GM12878 (cell line): ENCODE results near the gene ZFYVE19.

ENCODE experiments used
- ATF7 ChIP-seq: fragments of 450-650 bp; IDR thresholded peaks from 2 replicates; pipeline ENCODE4 v1.6.1; 2016; ENCODE audit warnings: low read depth, mild to moderate bottlenecking
- BCL11A ChIP-seq: IDR thresholded peaks from 2 replicates; pipeline ENCODE4 v1.6.1; 2011; ENCODE audit warnings: low read depth, low read length
- POLR2A ChIP-seq: IDR thresholded peaks from 2 replicates; pipeline ENCODE4 v1.6.1; 2011; ENCODE audit warnings: low read depth, mild to moderate bottlenecking, low read length
- POLR2AphosphoS5 ChIP-seq: IDR thresholded peaks from 2 replicates; pipeline ENCODE4 v1.6.1; 2011; ENCODE audit warnings: mild to moderate bottlenecking, low read length, inconsistent platforms
- SMARCA5 ChIP-seq: fragments of 450-650 bp; IDR thresholded peaks from 2 replicates; pipeline ENCODE4 v1.6.1; 2017; ENCODE audit warnings: mild to moderate bottlenecking
- SUPT20H ChIP-seq: IDR thresholded peaks from 2 replicates; pipeline ENCODE4 v1.6.1; 2011; ENCODE audit warnings: low read depth, mild to moderate bottlenecking, low read length, moderate library complexity, borderline replicate concordance; ENCODE audit not compliant: control insufficient read depth
- ZNF217 ChIP-seq: fragments of 450-650 bp; IDR thresholded peaks from 2 replicates; pipeline ENCODE4 v1.6.1; 2017; ENCODE audit warnings: antibody characterized with exemption, mild to moderate bottlenecking
- TF ChIP-seq, protein P1 (sequence below), 3 experiments: IDR thresholded peaks in 2 of 3; conservative IDR thresholded peaks in 1 of 3; 2 replicates each; pipeline ENCODE4 v1.5.1; 2011; ENCODE audit warnings: low read depth in 3 of 3, low read length in 3 of 3, mild to moderate bottlenecking in 3 of 3, control low read depth in 2 of 3, moderate library complexity in 2 of 3, inconsistent platforms in 1 of 3, mixed read lengths in 1 of 3; ENCODE audit not compliant: control insufficient read depth in 2 of 3, insufficient read depth in 1 of 3; ENCODE audit errors: extremely low read depth in 1 of 3
- TF ChIP-seq, protein P2 (sequence below): IDR thresholded peaks from 2 replicates; pipeline ENCODE4 v1.6.1; 2012; ENCODE audit warnings: low read length, inconsistent platforms
- TF ChIP-seq, protein P3 (sequence below): fragments of 450-650 bp; formaldehyde crosslinking; IDR thresholded peaks from 2 replicates; pipeline ENCODE4 v1.4.0; 2020; ENCODE audit warnings: mild to moderate bottlenecking, moderate library complexity

DNA sequence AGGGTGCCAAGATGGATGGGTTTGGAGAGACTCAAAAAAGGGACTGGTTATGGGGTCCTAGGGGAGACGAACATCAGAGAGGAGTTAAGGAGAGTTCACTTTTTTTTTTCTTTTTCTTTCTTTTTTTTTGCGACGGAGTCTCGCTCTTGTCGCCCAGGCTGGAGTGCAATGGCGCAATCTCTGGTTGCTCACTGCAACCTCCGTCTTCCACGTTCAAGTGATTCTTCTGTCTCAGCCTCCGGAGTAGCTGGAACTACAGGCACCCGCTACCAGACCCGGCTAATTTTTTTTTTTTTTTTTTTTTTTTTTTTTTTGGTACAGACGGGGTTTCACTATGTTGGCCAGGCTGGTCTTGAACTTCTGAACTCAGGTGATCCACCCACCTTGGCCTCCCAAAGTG is 38.1 kb downstream of the ZFYVE19 start:
- no peak for TF ChIP-seq SUPT20H
- no peak for TF ChIP-seq SMARCA5
- TF ChIP-seq POLR2A, result no peak
- no peak for TF ChIP-seq POLR2AphosphoS5
- TF ChIP-seq, protein P1, sequence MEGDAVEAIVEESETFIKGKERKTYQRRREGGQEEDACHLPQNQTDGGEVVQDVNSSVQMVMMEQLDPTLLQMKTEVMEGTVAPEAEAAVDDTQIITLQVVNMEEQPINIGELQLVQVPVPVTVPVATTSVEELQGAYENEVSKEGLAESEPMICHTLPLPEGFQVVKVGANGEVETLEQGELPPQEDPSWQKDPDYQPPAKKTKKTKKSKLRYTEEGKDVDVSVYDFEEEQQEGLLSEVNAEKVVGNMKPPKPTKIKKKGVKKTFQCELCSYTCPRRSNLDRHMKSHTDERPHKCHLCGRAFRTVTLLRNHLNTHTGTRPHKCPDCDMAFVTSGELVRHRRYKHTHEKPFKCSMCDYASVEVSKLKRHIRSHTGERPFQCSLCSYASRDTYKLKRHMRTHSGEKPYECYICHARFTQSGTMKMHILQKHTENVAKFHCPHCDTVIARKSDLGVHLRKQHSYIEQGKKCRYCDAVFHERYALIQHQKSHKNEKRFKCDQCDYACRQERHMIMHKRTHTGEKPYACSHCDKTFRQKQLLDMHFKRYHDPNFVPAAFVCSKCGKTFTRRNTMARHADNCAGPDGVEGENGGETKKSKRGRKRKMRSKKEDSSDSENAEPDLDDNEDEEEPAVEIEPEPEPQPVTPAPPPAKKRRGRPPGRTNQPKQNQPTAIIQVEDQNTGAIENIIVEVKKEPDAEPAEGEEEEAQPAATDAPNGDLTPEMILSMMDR (IDR thresholded peaks at IDR 0.05 in 2 of 3, conservative IDR thresholded peaks at IDR 0.05 in 1 of 3; ENCODE audit: control insufficient read depth in 2 of 3, extremely low read depth in 1 of 3, insufficient read depth in 1 of 3, low read depth in 3 of 3, low read length in 3 of 3), result no peak
- TF ChIP-seq, protein P2, sequence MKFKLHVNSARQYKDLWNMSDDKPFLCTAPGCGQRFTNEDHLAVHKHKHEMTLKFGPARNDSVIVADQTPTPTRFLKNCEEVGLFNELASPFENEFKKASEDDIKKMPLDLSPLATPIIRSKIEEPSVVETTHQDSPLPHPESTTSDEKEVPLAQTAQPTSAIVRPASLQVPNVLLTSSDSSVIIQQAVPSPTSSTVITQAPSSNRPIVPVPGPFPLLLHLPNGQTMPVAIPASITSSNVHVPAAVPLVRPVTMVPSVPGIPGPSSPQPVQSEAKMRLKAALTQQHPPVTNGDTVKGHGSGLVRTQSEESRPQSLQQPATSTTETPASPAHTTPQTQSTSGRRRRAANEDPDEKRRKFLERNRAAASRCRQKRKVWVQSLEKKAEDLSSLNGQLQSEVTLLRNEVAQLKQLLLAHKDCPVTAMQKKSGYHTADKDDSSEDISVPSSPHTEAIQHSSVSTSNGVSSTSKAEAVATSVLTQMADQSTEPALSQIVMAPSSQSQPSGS, result no peak
- no peak for TF ChIP-seq ATF7
- no peak for TF ChIP-seq ZNF217
- no peak for TF ChIP-seq BCL11A
- TF ChIP-seq, protein P3, sequence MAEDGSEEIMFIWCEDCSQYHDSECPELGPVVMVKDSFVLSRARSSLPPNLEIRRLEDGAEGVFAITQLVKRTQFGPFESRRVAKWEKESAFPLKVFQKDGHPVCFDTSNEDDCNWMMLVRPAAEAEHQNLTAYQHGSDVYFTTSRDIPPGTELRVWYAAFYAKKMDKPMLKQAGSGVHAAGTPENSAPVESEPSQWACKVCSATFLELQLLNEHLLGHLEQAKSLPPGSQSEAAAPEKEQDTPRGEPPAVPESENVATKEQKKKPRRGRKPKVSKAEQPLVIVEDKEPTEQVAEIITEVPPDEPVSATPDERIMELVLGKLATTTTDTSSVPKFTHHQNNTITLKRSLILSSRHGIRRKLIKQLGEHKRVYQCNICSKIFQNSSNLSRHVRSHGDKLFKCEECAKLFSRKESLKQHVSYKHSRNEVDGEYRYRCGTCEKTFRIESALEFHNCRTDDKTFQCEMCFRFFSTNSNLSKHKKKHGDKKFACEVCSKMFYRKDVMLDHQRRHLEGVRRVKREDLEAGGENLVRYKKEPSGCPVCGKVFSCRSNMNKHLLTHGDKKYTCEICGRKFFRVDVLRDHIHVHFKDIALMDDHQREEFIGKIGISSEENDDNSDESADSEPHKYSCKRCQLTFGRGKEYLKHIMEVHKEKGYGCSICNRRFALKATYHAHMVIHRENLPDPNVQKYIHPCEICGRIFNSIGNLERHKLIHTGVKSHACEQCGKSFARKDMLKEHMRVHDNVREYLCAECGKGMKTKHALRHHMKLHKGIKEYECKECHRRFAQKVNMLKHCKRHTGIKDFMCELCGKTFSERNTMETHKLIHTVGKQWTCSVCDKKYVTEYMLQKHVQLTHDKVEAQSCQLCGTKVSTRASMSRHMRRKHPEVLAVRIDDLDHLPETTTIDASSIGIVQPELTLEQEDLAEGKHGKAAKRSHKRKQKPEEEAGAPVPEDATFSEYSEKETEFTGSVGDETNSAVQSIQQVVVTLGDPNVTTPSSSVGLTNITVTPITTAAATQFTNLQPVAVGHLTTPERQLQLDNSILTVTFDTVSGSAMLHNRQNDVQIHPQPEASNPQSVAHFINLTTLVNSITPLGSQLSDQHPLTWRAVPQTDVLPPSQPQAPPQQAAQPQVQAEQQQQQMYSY (CRISPR knock-in tag), result no peak
